Fibroblast of skin of left quadriceps (primary cell): ENCODE data around the gene PSME3IP1.
"Not testable (repeated sequence)": the region's sequence is repeated elsewhere in the genome, so short reads cannot be mapped to it uniquely, and the experiment has no call there.

Source experiments
- DNase-seq, 2 experiments: peaks; one replicate each; pipeline ENCODE4 v3.0.0-alpha.2; 2013; ENCODE audit warnings: low read depth in 2 of 2

Gene PSME3IP1

GRCh38 chr16:57125376-57125775 lies 60.5 kb downstream of the PSME3IP1 start:
- DNase-seq: no peak

- no peak for DNase-seq
These were observed 61.7 kb downstream of the PSME3IP1 start for GRCh38 chr16:57123974-57124674.

- no peak for DNase-seq
These were observed 62.4 kb downstream of the PSME3IP1 start for GRCh38 chr16:57123216-57123973.

- DNase-seq: no peak
These were observed 67.3 kb downstream of the PSME3IP1 start for GRCh38 chr16:57118461-57119084.

- no peak for DNase-seq
These were observed 70.2 kb downstream of the PSME3IP1 start for GRCh38 chr16:57115514-57116182.

GRCh38 chr16:57115168-57115513 lies 70.7 kb downstream of the PSME3IP1 start:
- DNase-seq: no peak

GRCh38 chr16:57113664-57114063 lies 72.2 kb downstream of the PSME3IP1 start:
- DNase-seq: no peak

GRCh38 chr16:57113042-57113453 lies 72.8 kb downstream of the PSME3IP1 start:
- DNase-seq: no peak

GRCh38 chr16:57112403-57113041 lies 73.3 kb downstream of the PSME3IP1 start:
- DNase-seq: no peak

- no peak for DNase-seq
These were observed 74.4 kb downstream of the PSME3IP1 start for GRCh38 chr16:57111420-57111819.

- no peak for DNase-seq
These were observed 74.9 kb downstream of the PSME3IP1 start for GRCh38 chr16:57110937-57111336.

- DNase-seq: not testable (repeated sequence)
These were observed 76.4 kb downstream of the PSME3IP1 start for GRCh38 chr16:57109259-57110105.

GRCh38 chr16:57108432-57108831 lies 77.4 kb downstream of the PSME3IP1 start:
- DNase-seq: no peak

GRCh38 chr16:57107321-57107922 lies 78.4 kb downstream of the PSME3IP1 start:
- no peak for DNase-seq

- DNase-seq: no peak
These were observed 79.1 kb downstream of the PSME3IP1 start for GRCh38 chr16:57106767-57107166.

GRCh38 chr16:57105184-57105583 lies 80.7 kb downstream of the PSME3IP1 start:
- DNase-seq: no peak

- DNase-seq: no peak
These were observed 81.1 kb downstream of the PSME3IP1 start for GRCh38 chr16:57104706-57105105.

- no peak for DNase-seq
These were observed 82.7 kb downstream of the PSME3IP1 start for GRCh38 chr16:57102888-57103851.
